HepG2 (cell line): ENCODE measurements around the gene DDAH2. TPM values are rescaled to one million over a fixed set of nuclear protein-coding genes. Genes with fewer than 3 reads are reported as not detected.

ENCODE experiments used
- ATAC-seq: fragments of 200-7000 bp; cut with Tn5 transposase; 3 replicates; pipeline ENCODE4 v1.9.1; 2020; ENCODE audit warnings: mild to moderate bottlenecking, moderate library complexity
- BruUV-seq: library from RNA; stranded (reverse); fragments of 400-500 nt; replicated peaks from 2 replicates; lab custom pipeline; 2021; lab: Mats Ljungman, UMichigan
- CTCF ChIA-PET: fragments of 300-600 bp; formaldehyde crosslinking; extraction: SDS; loops from one replicate; lab custom pipeline; 2021; ENCODE audit warnings: low total read pairs, inconsistent platforms, low intra/inter-chr PET ratio; lab: Yijun Ruan, JAX
- POLR2A ChIA-PET: fragments of 350-600 bp; sonication (Branson Sonifier 250); formaldehyde crosslinking; loops from one replicate; lab custom pipeline; 2020; ENCODE audit warnings: antibody characterized with exemption, inconsistent platforms; lab: Yijun Ruan, JAX
- DNase-seq: peaks from one replicate; pipeline ENCODE4 v3.0.0-alpha.2; 2015; ENCODE audit warnings: low spot score
- FAIRE-seq: peaks from 3 replicates; lab custom pipeline; 2011; peaks lifted over from hg19 to GRCh38; lab: Jason Lieb, UNC
- H2AFZ ChIP-seq: one replicate; pipeline ENCODE4 v1.6.1; 2011; ENCODE audit warnings: low read length, inconsistent platforms
- H3K27ac ChIP-seq: fragments of 300-600 bp; 3 replicates; pipeline ENCODE4 v1.8.0; 2011; ENCODE audit warnings: mixed run types, mild to moderate bottlenecking, mixed read lengths, low read length, inconsistent platforms; ENCODE audit not compliant: insufficient read depth; ENCODE audit errors: extremely low read length
- H3K27me3 ChIP-seq, 2 experiments: fragments of 200-600 bp in 1 of 2; 2 replicates in 1 of 2; 3 replicates in 1 of 2; pipeline versions ENCODE4 v1.6.0 to v1.8.0; 2011; ENCODE audit warnings: low read length in 2 of 2, mild to moderate bottlenecking in 2 of 2, moderate library complexity in 2 of 2, inconsistent platforms in 1 of 2; ENCODE audit not compliant: insufficient read depth in 2 of 2, control insufficient read depth in 1 of 2
- H3K36me3 ChIP-seq, 2 experiments: fragments of 200-600 bp in 1 of 2; replicated peaks in 1 of 2; 2 replicates in 1 of 2; 3 replicates in 1 of 2; pipeline versions ENCODE4 v1.5.1 to v1.8.0; 2011; ENCODE audit warnings: low read length in 2 of 2, inconsistent platforms in 1 of 2; ENCODE audit not compliant: insufficient read depth in 2 of 2, control insufficient read depth in 1 of 2
- H3K4me1 ChIP-seq: 2 replicates; pipeline ENCODE4 v1.5.1; 2012; ENCODE audit warnings: low read length, inconsistent platforms; ENCODE audit not compliant: insufficient read depth
- H3K4me2 ChIP-seq: 2 replicates; pipeline ENCODE4 v1.6.0; 2011; ENCODE audit warnings: low read depth, low read length, inconsistent platforms
- H3K4me3 ChIP-seq, 3 experiments: fragments of 200-600 bp in 1 of 3; sonication (generic), shearing (Covaris generic) in 1 of 3; replicated peaks in 1 of 3; 2 replicates each; pipeline ENCODE4 v1.5.1; 2011 to 2016; ENCODE audit warnings: low read length in 3 of 3, inconsistent platforms in 2 of 3, low read depth in 2 of 3, mild to moderate bottlenecking in 2 of 3, control low read depth in 1 of 3, mixed read lengths in 1 of 3; ENCODE audit not compliant: insufficient read depth in 1 of 3
- H3K79me2 ChIP-seq: one replicate; pipeline ENCODE4 v1.6.1; 2011; ENCODE audit warnings: low read length, inconsistent platforms; ENCODE audit not compliant: insufficient read depth
- H3K9ac ChIP-seq: 2 replicates; pipeline ENCODE4 v1.6.0; 2011; ENCODE audit warnings: mild to moderate bottlenecking, low read depth, low read length, inconsistent platforms; ENCODE audit not compliant: insufficient read depth
- H3K9me3 ChIP-seq: 2 replicates; pipeline ENCODE4 v1.5.1; 2012; ENCODE audit warnings: mild to moderate bottlenecking, low read length
- H4K20me1 ChIP-seq: 2 replicates; pipeline ENCODE4 v1.6.0; 2011; ENCODE audit warnings: inconsistent platforms, mild to moderate bottlenecking, low read length, moderate library complexity; ENCODE audit not compliant: insufficient read depth
- CHD2 ChIP-seq: IDR thresholded peaks from 2 replicates; pipeline ENCODE4 v1.6.1; 2011; ENCODE audit warnings: low read depth, low read length, improper control_type of control experiment
- DBP ChIP-seq: sonication (generic); formaldehyde crosslinking; IDR thresholded peaks from 2 replicates; pipeline ENCODE4 v1.4.0; 2020; ENCODE audit warnings: missing genetic modification reagents; ENCODE audit errors: not compliant biosample characterization
- ETV5 ChIP-seq: IDR thresholded peaks from 2 replicates; pipeline ENCODE4 v1.6.1; 2018; ENCODE audit warnings: missing biosample characterization, missing genetic modification reagents, inconsistent platforms, borderline replicate concordance
- NFAT5 ChIP-seq: sonication (generic); formaldehyde crosslinking; IDR thresholded peaks from 2 replicates; pipeline ENCODE4 v1.4.0; 2020; ENCODE audit warnings: missing genetic modification reagents
- RERE ChIP-seq: IDR thresholded peaks from 2 replicates; pipeline ENCODE4 v1.6.1; 2016; ENCODE audit warnings: low read depth, missing genetic modification reagents, missing compliant biosample characterization
- SRY ChIP-seq: sonication (generic); formaldehyde crosslinking; IDR thresholded peaks from 2 replicates; pipeline ENCODE4 v1.8.0; 2022; ENCODE audit warnings: mild to moderate bottlenecking, missing genetic modification reagents
- TSC22D2 ChIP-seq: sonication (generic); formaldehyde crosslinking; IDR thresholded peaks from 2 replicates; pipeline ENCODE4 v1.5.1; 2020; ENCODE audit warnings: missing genetic modification reagents, mild to moderate bottlenecking, borderline replicate concordance
- ZNF589 ChIP-seq: sonication (generic); formaldehyde crosslinking; conservative IDR thresholded peaks from 2 replicates; pipeline ENCODE4 v1.8.0; 2022; ENCODE audit warnings: mild to moderate bottlenecking, moderate library complexity, missing genetic modification reagents
- WGBS: methylation state at CpG from one replicate; pipeline ENCODE4 v1.1.6; 2017; ENCODE audit warnings: low lambda C conversion rate; 5-methylcytosine and 5-hydroxymethylcytosine counted together
- in situ Hi-C: cut with HindIII; loops from 2 replicates; pipeline ENCODE4 v1.10.0; 2017; ENCODE audit warnings: low pct_unique_long_range_greater_than_20kb; ENCODE audit not compliant: extremely low pct_ligation_motif_present
- intact Hi-C: fragments of 100-400 bp; cut with micrococcal nuclease; formaldehyde crosslinking; loops from one replicate; pipeline ENCODE4 v1.10.0; 2022; ENCODE audit not compliant: unreplicated experiment
- polyA plus RNA-seq, 8 experiments: library from polyadenylated mRNA; depleted of rRNA in 3 of 8; stranded (reverse) in 7 of 8; unstranded in 1 of 8; fragments of >200 nt; fragmentation: Illumina TruSeq in 4 of 8; extraction: Trizol in 4 of 8; gene quantifications; 2 replicates each; pipeline versions ENCODE4 v1.2.1 to v1.2.3, GENCODE V29; 2011 to 2016; ENCODE audit warnings: low read depth in 4 of 8, missing spikeins in 1 of 8, mixed read lengths in 1 of 8; ENCODE audit not compliant: insufficient read depth in 1 of 8
- total RNA-seq, 5 experiments: library from RNA; depleted of rRNA; stranded (reverse); fragments of >200 nt; fragmentation: Illumina TruSeq; extraction: Trizol; gene quantifications; 2 replicates each; pipeline ENCODE4 v1.2.3, GENCODE V29; 2016; ENCODE audit warnings: low read depth in 1 of 5

Gene DDAH2
- total and polyA plus RNA-seq, 2 of the 13 experiments (the other 11 are each of a cell fraction or from before 2014, with no cell fraction given), result 16.4 to 21.1 TPM

GRCh38 chr6:31737315-31737990 lies 8.4 kb upstream of the DDAH2 start (continued):
- peak; percentile 96 for TF ChIP-seq ETV5 (CRISPR knock-in tag)
- TF ChIP-seq, all 625 proteins: peak for 195

GRCh38 chr6:31736768-31737314 lies 7.7 kb upstream of the DDAH2 start:
- WGBS, result 2% methylated on average over 10 of the region's 10 CpGs
- Histone ChIP-seq H4K20me1 (peaks cover 24% of the 10 kb centered on the region; the same call in 1 of the 2 replicates), H3K27me3 (no peaks in the 10 kb centered on the region; a peak in 1 of 5 replicates), H3K4me3 (peak overlapping the region; percentile 71 to 92 (median 92)), H3K9ac (peak overlapping the region; percentile 98), H3K9me3 (no peaks in the 10 kb centered on the region), H2AFZ (no peak overlapping the region), H3K27ac (peak overlapping the region; percentile 99), H3K4me2 (peak overlapping the region; percentile 98), H3K36me3 (peaks cover 13 to 31% of the 10 kb centered on the region in 2 experiments), H3K4me1 (peaks cover 71% of the 10 kb centered on the region), H3K79me2 (peaks cover 41% of the 10 kb centered on the region)
- intact Hi-C loops, result loop anchor here (1.0 to 5.0 kb wide), 3 partner anchors 8 to 70 kb away; partner anchors contain the start of genes ABHD16A, DDAH2 and LSM2
- FAIRE-seq, result no peak
- in situ Hi-C loops, result no loop called here
- DNase-seq, result peak; percentile 33
- peak; percentile 4; the same call in 2 of the 3 replicates for ATAC-seq
- TSS peak; percentile 68 for BruUV-seq
- ChIA-PET POLR2A (interaction anchor here (0.5 to 11.3 kb wide), 52 partner anchors 7 to 1235 kb away, joined by 3 to 279 read pairs (median 9); partner anchors contain the start of genes ABHD16A, APOM, BAG6 and C2), CTCF (no interaction called here)
- no peak for TF ChIP-seq ZNF589
- peak; percentile 11; the same call in 1 of the 2 replicates for TF ChIP-seq SRY
- TF ChIP-seq TSC22D2, result peak; percentile 13; the same call in 1 of the 2 replicates
- TF ChIP-seq NFAT5, result 0 out of 2 replicates have a peak, but pooled peaks have one; percentile 4
- no peak for TF ChIP-seq RERE (CRISPR knock-in tag)
- TF ChIP-seq CHD2, result 0 out of 2 replicates have a peak, but pooled peaks have one; percentile 22
- TF ChIP-seq DBP (CRISPR knock-in tag), result no peak
